Measurements from ENCODE around the gene TBC1D5. TPM values are rescaled to one million over a fixed set of nuclear protein-coding genes. Genes with fewer than 3 reads are reported as not detected.
"Not testable (repeated sequence)": the region's sequence is repeated elsewhere in the genome, so short reads cannot be mapped to it uniquely, and the experiment has no call there.

TBC1D5 gene
- polyA plus RNA-seq, 1 donor, result 31.3 TPM

DNA sequence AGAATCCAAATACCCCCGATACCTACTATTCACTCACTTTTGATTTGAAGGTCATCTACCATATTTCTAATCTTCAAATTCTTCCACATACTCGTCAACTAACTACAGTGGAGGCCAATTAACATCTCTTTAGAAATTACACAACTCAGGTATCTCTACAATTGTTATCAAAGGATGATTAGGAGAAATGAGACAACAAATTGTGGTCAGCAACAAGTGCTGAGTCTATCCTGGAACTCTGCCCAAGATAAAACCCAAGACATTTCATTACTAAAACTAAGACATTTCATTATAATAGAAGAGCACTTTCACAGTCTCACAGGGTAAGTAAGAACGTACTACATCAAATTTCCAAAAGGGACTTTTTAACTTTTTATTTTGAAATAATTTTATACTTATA, 100.0 kb downstream of the TBC1D5 start:
- DNase-seq, result no peak

DNA sequence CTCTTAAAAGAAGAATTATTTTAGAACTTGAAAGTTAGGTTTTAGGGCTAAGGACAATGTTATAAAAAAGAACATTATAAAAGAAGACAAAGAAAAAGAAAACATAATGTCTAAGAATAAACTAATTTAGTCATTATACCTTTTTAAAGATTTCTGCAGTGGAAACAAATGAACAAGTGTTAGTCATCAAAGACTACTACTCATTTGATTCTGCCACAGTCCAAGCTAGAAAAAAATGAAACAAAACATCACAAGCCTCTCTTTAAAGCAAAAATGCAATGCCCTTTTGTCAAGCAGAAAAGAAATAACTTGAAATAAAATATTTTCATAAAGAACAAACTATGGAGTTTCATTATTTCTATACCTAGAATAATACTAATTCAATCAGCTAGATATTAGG, 102.0 kb downstream of the TBC1D5 start:
- no peak for DNase-seq

DNA sequence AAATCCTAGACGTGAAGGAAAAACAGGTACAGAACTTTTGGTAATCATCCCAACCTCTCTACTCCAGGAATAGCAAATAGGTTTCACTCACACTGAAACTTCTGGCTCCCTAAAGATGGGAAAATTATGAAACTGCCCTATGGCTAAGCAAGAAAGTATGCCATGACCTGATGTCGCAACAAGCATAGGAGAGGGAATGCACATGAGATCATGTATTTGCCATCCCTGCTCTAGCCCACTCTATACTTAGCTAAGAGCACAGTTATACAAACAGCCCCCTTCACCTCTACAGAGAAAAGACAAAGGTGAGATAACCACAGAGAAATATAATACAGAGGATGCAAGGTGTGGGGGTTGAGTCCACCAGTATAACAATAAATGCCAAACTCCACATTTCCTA, 102.7 kb downstream of the TBC1D5 start:
- no peak for DNase-seq

DNA sequence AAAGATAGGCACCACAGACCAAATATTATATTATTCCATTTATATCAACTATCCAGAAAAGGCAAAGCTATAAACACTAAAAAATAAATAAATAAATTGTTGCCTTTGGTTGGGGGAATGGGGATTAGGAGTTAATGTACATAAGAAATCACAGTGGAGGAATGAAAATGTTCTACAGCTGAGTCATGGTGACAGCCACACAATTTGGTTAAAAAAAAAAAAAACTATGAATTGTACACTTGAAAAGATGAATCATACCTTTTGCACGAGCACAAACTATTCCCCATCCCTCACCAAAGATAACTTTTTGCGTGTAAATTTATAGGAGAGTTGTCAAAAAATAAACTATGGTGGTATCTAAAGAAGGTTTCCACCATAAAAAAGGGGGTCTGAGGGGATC, 103.2 kb downstream of the TBC1D5 start:
- DNase-seq, result no peak

DNA sequence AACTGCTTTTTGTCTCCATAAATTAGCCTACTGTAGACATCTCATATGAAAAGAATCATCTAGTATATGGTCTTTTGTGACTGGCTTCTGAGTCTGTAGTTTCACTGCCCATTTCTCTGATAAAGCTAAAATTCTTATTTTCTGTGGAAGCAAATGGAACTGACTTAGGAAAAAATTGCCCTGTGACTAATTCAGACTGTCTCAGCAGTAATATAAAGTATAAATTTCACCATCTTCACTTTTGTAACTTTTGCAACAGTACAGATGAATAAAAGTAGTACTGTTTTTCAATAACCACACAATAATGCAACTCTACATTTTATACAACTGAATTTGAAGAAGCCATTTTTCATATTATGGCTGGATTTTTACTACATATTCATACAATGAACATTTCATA, 104.1 kb downstream of the TBC1D5 start:
- no peak for DNase-seq

DNA sequence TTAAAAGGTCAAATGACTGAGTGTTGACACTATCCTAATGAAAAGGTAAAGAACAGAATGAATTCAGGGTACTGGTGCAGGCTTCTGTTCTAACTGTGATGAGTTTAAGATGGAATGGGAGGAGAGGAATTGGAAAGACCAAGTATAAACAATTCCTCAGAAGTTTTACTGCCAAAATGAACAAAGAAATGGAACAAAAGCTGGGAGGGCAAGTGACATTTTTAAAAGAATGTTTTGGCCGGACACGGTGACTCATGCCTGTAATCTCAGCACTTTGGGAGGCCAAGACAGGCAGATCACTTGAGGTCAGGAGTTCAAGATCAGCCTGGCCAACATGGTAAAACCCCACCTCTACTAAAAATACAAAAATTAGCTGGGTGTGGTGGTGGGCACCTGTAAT, 106.8 kb downstream of the TBC1D5 start:
- not testable (repeated sequence) for DNase-seq

DNA sequence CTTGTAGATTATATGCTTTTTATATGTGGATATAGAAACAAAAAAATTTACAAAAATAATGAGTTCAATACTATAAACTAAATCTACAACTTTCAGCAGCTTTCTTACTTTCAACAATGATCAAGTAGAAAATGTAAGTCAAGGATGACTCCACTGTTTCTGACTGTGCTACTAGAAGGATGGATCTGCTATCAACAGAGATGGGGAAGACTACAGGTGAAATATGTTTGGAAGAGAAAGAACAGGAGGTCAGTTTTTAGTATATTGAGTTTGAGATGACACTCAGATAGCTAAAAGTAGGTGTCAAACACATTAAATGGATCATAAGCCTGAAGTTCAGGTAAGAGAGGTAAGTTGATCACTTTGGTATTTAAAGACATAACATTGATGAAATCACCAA, 107.5 kb downstream of the TBC1D5 start:
- DNase-seq, result no peak

DNA sequence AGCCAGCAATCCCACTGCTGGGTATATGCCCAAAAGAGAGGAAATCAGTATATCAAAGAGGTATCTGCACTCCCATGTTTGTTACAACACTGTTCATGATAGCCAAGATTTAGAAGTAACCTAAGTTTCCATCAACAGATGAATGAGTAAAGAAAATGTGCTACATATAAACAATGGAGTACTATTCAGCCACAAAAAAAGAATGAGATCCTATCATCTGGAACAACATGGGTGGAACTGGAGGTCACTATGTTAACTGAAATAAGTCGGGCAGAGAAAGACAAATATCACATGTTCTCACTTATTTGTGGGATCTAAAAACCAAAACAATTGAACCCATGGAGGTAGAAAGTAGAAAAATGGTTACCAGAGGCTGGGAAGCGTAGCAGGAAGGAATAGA, 108.2 kb downstream of the TBC1D5 start:
- DNase-seq, result no peak

DNA sequence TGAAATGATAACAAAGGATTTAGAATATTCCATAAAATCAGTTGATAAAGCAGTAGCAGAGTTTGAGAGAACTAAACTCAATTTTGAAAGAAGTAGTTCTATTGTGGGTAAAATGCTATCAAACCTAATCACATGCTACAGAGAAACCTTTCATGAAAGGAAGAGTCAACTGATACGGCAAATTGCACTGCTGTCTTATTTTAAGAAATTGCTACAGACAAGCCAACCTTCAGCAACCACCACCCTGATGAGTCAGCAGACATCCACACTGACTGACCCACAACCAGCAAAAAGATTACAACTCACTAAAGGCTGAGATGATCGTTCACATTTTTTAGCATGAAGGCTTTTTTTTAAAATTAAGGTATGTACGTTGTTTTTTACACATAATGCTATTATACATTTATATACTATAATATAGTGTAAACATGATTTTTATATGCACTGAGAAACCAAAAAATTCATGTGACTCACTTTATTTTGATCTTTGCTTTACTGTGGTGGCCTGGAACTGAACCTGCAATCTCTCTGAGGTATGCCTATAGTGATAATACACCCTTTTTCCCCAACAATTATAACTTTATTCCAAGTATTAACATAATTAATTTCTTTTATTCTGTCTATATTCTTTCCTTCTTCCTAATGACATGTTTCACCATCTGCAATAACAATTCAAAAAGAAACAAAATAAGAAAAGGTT, 109.9 kb downstream of the TBC1D5 start:
- no peak for DNase-seq

DNA sequence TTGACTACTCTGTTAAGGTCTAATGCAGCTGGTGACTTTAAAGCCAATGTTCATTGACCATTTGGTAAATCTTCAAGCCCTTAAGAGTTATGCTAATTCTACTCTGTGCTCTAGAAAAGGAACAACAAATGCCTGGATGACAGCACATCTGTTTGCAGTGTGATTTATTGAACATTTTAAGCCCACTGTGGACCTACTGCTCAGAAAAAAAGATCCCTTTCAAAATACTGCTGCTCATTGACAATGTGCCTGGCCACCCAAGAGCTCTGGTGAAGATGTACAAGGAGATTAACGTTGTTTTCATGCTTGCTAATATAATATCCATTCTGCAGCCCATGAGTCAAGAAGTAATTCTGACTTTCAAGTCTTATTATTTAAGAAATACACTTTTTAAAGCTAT, 110.8 kb downstream of the TBC1D5 start:
- no peak for DNase-seq

DNA sequence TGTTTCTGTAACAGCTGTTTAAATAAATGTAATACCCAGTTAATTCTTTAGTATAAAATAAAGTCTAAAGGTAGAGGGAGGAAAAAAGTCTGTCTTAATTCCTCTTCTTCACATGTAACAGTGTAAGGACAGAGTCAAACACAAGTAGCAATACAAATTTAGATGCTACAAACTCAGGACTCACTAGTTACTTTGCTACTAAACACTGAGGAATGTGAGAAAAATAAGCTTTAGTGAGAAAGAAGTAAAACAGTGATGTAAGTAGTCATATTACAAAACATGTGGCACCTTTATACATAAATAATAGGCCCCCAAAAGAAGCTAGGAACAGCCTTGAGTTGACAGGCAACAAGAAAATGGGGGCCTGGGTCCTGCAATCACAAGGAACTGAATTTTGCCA, 113.0 kb downstream of the TBC1D5 start:
- DNase-seq, result no peak

DNA sequence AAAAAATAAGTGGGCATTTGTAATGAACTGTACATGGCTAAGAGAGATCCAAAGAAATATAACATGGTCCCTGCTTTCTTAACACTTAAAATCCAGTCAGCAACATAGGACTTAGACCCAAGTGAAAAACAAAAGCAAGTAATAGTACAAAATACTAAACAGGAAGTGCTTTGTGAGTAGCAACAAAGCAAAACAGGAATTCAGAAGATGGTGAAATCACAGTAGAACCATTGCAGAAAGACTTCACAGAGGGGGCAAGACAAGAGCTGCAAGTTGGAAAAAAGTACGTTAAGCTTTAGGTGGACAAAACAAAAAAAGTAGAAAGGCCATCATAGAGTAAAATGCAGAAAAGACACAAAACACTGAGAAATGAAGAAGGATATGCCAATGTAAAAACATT, 116.0 kb downstream of the TBC1D5 start:
- no peak for DNase-seq

DNA sequence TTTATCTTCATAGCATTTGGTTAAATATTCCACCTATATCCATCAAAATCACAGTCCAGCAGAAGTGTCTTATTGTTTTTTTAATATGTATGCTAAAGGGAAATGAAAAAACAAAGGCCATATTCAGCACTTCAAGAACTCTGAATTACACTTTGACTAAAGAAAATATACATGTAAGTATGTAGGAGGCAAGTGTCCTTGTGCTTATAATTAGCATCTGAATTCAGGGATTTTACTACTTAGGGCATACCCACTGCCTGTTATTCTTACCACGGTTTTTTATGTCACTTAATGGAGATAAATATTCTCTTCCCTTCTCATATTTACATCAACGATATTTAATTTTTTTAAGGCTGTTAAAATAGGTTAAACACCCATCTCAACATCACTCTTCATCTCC, 117.3 kb downstream of the TBC1D5 start:
- DNase-seq, result no peak

DNA sequence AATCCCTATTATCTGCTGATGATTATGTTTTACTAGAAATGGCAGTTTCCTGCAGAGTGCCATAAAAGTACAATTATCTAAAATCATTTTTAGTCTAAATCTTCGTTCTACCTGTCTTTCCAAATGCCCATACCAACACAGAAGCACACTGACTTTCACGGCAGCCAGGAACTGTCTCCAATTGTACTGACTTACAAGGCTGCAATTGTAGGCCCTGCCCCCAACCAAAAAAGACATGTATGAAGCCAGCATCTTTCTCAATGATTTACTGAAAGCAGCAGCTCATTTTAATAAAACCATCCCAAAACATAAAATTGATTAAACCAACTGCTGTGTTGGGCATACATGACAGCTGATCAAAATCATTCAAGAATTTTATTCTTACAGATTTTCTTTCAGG, 119.0 kb downstream of the TBC1D5 start:
- no peak for DNase-seq

DNA sequence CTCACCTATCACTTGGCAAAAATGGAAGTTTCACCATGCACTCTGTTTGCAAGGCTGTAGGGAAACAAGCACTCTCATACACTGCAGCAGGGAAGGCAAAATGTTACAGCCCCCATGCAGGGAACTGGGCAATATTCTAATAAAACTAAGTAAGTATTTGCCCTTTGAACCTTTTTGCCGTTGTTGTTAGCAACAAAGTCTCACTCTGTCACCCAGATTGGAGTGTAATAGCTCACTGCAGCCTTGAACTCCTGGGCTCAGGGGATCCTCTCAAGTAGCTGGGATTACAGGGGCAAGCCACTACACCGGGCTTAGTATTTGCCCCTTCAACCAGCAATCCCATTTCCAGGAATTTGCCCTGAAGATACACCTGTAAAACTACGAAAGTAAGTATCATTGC, 122.5 kb downstream of the TBC1D5 start:
- DNase-seq, result no peak

DNA sequence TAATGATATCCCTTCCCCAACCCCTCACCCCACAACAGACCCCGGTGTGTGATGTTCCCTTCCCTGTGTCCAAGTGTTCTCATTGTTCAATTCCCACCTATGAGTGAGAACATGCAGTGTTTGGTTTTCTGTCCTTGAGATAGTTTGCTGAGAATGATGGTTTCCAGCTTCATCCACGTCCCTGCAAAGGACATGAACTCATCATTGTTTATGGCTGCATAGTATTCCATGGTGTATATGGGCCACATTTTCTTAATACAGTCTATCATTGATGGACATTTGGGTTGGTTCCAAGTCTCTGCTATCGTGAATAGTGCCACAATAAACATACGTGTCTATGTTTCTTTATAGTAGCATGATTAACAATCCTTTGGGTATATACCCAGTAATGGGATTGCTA, 129.4 kb downstream of the TBC1D5 start:
- DNase-seq, result not testable (repeated sequence)

DNA sequence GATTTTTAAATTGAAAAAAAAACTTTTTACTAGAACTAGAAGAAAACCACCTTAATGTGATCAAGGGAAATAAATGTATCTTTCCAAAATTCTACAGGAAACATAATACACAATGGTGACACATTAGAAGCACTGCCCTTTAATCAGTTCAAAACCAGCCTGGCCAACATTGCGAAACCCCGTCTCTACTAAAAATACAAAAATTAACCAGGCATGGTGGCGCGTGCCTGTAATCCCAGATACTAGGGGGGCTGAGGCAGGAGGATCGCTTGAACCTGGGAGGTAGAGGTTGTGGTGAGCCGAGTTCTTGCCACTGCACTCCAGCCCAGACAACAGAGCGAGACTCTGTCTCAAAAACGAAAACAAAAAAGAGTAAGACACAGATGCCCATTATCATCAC, 134.5 kb downstream of the TBC1D5 start:
- DNase-seq, result no peak

DNA sequence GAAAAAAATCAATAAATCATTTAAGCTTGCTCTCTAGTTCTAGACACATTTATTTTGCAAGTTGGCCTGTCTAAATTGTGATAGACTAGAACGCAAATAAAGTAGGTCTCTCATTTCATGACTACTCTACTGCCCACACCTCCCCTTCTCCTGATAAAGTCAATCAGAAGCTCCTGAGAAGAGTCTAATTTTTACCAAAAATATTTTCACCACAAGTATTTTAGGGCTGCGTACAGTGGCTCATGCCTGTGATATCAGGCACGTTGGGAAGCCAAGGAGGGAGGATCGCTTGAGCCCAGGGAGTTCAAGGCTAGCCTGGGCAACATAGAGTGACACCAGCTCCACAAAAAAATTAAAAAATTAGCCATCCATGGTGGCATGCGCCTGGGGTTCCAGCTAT, 136.5 kb downstream of the TBC1D5 start:
- no peak for DNase-seq

DNA sequence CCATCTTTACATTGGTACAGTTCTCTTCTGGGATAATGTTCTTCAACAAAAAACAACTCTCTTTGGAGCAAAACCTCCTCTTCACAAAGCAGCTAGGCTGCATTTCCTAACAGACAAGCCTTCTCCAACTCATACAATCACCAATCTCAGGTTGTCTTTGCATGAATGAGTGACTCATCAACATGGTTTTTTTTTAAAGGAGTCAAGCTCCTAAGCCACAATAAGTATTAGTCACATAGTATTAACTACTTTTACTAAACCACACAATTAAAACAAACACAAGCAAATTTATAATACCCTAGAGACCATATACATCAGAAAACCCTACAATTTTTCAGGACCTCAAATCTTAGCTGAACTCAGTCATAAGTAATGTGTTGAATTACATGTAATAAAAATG, 137.4 kb downstream of the TBC1D5 start:
- DNase-seq, result no peak

DNA sequence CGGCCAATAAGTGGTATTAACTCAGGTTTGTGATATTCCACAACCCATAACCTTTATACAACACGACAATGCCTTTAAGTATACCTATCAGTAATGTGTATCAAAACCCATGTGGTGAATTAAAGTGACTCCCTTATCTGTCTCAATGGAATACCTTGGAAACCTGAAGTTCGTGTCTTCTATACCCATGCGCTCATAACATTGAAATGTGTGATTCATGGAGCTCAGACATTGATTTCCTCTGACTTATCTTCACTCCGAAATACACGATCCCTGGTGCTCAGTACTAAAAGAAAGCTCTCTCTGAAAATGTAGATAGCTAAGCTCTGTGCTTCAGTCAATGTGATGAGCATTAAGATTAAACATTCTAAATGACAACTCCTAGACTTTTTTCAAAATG, 140.3 kb downstream of the TBC1D5 start:
- DNase-seq, result no peak

DNA sequence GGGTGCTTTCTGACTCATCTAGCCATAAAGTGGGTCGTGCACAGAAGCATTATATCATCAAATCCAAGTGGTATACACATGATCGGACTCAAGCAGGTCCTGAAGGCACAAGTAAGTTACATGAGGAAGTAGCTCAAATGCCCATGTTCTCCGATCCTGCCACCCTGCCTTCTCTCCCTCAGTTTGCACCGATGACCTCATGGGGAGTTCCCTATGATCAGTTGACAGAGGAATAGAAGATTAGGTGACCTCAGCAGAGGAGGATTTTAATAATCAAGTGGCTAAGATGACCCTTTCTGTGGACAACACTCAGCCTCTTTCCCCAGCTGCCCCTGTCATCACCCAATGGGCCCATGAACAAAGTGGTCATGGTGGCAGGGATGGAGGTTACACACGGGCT, 149.5 kb downstream of the TBC1D5 start:
- no peak for DNase-seq

DNA sequence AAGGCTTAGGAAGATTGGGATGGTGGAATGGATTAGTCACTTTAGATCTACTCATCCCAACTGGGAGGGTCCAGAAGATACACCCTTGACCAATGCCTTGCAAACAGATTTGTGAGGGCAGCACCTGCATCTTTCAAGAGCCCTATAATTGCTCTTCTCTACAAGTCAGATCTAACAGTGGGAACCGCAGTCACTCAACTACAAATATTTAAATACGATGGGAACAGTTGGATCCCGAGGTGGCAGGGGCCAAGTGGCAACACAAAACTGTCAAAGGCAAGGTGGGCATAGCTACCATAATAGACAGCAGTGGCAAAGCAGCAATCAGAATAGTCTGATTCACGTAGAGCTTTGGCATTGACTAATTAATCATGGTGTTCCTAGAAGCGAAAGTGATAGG, 152.0 kb downstream of the TBC1D5 start:
- no peak for DNase-seq

DNA sequence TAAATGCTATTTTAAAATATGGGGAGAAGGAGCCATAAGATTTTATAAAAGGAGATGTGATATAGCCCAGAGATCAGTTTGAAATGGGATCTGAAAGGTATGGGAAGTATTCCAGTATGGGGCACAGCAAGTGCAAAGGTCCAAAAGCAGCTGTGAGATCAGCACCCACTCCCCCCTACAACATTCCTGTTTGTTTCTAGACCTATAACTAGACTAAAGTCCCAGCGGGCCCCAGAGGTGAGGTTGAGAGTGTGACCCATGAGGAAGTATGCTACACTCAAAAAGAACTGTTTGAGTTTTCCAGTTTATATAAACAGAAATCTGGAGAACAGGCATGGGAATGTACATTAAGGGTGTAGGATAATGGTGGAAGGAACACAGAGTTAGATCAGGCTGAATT, 152.5 kb downstream of the TBC1D5 start:
- DNase-seq, result no peak

DNA sequence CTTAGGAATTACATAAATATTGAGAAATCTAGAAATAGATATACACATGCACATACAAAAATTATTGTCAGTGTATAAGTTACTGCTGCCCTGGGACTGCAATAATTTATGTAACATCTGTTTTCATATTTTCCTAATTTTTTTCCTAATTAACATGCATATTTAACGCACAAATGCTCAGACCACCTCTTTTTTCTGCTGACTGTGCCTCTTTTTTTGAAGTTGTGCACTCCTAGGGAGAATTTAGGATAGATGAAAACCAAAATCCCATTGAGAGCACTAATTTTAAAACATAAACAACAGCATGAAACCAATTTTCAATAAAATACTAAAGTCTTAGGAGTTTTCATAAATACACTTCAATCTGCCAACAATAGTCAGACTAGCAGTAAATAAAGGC, 154.0 kb downstream of the TBC1D5 start:
- DNase-seq, result no peak
